GM18861 (cell line): ENCODE results near the gene RGS3.

ENCODE experiments used
- ATAC-seq: cut with Tn5 transposase; IDR thresholded peaks from one replicate; pipeline ENCODE4 v1.9.1; 2021; ENCODE audit not compliant: unreplicated experiment

RGS3 gene

DNA sequence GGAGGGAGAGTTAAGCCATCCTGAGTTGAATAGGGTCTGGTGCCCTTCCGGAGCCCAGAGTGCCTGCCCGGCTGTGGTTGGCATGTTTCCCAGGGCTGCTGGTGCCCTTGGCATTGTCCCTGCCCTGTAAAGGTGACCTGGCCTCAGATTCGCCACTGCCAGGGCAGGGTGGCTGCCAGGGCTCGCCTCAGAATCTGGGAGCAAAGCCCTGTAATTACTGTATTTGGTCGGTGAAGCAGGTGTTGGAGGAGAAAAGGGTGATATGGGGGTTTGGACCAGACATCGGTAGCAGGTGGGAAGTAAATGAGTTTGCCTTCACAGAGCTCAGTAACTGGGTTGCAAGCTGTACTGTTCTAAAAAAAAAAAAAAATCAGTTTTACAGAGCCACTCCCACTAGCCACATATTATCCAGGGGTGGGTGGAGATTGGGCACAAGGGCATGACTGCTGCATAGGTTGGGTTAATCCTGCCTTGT lies 47.6 kb downstream of the RGS3 start:
- ATAC-seq = no peak

DNA sequence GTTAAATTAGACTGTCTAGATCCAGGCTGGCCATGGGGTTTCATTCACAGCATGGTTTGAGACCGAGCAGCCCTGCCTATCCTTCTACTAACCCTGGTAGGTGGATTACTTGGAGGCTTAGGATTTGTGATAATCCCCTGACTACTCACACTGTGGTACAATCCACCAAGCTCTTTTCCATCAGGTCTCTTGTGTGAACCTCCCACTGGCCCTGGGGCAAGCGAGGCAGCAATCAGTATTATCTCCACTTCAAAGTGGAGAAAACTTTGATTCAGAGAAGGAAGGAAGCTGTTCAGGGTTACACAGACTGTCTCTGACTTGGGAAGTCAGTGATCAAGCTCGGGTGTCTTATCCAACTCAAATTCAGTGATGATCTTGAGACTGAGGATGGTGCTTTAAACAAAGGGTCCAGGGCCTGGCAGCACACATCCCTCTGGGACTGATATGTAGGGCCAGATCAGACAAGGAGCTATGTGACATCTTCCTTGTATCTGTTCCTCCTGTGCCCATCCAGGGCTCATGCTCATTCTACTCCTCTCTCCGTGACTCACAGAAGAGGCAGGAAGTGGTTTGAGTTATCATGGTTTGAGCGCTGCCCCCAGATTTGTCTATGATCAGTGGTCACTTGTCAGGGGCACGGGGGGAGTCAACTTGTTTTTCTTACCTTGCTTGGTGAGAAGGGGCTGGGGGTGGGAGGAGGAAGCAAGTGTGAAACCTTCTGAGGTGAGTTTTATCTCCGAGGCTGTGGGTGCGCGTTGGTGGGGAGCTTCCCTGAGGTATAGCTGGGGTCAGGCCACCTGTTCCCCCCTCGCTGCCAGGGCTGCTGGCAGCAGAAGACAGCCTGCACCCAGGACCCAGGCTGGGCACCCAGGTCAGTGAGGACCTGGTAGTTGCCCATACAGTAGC lies 48.6 kb downstream of the RGS3 start:
- peak; percentile 41 for ATAC-seq

DNA sequence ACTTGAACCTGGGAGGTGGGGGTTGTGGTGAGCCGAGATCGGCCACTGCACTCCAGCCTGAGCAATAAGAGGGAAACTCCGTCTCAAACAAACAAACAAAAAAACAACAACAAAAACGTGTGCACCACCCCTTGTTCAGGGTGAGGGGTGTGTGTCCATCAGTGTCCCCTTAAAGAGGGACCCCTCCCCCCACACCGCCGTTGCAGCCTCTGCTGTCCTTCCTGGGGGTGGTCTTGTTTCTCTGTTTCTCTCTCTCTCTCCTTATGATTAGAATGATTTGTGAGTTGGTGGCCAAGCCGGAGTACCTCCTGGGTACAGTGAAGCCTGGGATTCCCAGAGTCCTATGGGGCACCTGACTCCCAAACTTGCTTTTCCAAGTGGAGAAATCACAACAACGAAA lies 49.6 kb downstream of the RGS3 start:
- ATAC-seq = no peak

DNA sequence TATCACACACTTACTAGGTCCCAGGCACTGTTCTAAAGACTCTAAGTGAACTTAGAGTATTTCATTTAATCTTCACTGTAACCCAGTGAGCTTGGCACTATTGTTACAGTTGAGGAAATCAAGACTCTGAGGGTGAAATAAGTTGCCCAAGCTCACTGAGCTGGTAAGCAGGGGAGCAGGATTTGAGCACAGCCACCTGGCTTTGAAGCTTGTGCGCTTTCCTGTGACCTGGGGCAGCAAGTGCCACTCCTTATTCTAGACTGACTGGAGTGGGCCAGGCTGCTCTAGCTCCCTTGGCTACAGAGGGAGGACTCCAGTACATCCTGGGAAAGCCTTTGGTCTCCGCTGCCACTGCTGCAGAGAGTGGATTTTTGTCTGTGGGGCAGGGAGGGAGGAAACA lies 50.0 kb downstream of the RGS3 start:
- ATAC-seq = no peak

DNA sequence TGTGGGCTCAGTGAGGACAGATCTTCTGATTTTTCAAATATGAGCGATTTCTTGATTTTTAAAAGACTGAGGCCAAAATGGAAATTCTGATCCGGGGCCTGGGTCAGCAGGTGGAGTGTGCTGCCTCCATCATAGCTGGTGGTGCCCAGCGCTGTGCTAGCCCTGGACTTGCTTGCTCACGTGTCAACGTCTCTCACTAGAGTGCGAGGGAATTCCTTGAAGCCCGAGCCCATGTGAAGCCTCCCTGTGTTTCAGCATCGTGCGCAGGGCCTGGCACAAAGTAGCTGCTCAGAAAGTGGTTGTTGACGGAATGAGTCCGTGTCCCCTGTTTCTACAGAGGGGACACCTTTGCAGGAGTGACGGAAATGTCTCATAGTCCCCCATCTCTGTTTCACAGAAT lies 50.5 kb downstream of the RGS3 start:
- no peak for ATAC-seq

DNA sequence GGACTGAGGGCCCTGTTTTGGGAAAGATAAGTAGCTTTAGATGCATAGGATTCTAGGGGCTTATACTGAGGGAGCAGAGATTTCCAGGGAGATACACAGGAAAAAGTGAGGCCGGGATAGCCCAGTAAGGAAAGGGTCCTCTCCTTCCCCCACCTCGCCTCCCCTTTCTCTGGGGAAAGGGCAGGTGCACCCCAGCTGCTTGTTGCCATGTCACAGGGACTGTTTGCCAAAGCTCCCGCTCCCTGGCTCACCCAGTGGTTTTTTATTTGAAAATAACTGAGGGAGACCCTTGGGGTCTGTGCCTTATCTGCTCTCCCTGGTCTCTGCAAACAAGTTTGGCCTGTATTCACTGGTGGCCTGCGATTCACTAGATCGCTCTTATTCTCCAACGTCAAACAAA lies 51.2 kb downstream of the RGS3 start:
- ATAC-seq = no peak

DNA sequence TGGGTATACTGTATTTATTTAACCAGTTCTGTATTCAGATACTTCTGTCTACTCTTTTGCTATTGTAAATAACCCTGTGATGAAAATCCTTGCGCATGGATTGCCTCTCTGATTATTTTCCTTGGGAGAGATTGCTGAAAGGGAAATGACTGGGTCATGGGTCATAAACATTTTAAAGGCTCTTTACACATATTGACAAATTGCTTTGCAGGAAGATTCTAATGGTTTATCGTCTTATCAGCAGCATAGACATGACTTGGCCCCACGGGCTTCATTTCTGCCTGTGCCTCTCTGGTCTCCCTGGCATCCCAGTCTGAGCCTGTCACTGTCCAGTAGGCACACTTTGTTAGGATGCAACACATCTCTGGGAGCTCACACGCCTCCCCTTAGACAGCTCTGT lies 52.3 kb downstream of the RGS3 start:
- ATAC-seq = no peak

DNA sequence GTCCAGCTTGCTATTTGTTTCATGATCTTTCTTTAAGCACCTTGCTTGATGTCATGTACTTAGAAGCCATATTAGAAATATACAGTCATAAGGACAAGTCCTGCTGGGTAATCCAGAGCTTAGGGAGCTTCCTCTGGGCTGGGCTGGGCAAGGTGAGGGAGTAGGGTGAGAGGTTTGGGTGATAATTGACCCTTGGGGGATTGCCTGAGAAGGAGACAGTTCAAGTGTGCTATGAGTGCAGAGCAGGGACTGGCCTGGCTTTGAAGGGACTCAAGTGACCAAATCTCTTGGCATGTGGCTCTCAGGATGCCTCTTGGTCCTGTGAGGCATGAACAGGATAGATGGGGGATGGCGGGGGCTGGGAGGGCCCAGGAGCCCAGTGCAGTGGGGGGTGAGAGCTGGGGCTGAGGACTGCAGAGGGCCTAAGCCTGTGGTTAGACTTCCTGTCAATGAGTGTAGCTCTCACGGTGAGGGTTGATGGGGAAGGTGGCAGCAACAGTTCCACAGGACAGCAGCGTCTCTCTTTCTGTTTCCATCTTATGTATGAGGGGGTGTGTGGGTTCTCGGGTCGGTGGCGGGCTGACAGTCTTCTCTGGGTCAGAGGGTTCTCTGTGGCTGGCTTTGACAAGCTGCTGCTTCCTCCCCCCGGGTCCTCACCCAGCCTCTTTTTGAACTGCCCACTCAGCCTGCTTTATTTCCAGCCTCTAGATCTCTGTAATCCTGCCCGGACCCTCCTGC lies 53.5 kb downstream of the RGS3 start:
- ATAC-seq = peak; percentile 81

DNA sequence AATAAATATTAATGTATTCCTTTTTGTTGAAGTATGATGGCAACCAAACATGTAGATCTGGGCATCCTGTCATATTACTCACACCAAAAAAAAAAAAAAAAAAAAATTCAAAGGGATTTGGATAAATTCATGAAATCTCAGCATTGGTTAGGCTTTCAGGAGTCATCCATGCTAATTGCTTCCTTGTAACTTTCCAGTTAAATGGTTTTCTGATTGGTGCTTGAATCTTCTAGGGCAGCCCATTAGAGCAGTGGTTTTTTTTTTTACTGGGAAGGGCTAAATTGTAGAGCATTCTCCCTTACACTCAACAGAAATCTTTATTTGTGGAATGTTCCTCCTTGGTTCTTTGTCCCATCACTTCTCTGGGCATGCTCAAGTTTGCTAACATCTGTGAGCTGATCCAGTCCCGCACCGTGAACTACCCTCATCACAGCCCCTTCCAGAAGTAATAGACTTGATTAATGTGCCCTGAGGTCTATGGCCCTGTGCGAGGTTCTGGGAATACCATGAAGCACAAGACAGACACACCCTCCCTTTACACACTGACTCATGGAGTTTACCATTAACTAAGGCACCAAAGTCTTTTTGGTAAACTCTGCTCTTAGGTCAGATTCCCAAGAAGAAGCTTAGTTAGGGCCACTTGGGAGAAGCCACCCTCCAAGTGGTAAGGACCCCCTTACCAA lies 56.0 kb downstream of the RGS3 start:
- ATAC-seq = no peak

DNA sequence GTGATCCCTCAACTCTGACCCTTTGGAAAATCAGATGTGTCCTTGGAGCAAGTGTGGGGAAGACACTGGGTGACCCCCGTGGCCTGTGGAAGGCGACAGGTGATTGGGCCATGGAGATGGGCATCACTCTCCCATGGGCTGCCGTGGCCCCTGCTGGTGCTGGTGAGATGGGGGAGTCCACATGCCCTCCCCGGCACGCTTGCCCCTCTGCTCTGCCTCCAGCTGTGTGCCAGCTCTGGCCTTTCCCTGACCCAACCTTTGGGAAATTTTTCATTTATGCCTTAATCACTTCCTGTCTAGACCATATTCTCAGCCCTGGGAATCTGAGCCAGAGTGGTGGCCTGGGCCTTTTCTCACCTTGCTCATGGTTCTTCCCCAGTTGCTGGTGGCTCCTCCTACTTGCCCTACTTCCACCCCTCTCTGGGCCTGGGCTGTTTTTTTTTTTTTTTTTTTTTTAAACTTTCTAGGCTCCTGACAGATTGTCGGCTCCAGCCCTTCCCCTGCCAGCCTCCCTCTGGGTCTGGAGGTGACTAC lies 56.6 kb downstream of the RGS3 start:
- ATAC-seq = no peak

DNA sequence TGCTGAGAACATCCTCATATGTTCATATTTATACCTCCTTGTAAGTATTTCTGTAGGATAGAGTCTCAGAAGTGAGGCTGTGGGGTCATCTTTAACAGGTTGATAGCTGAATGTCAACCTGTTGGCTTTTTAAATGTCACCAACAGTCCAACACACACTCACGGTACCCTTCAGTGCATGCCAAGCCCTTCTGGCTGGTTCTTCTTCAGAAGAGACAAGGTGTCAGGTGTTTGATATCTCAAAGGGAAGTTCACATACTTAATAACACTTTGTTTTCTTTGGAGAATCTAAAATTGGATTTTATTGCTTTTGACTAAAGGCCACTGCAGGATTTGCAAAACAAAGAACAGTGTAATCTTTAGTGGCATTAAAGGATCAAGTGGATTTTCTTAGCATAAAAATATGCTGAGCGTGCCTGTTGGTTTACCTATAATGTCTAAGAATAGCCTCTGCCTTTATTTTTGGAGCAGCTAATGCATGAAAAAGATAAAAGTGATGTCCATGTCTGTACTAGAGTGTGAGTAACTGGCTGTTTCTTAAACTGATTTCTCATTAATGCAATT lies 58.2 kb downstream of the RGS3 start:
- no peak for ATAC-seq

DNA sequence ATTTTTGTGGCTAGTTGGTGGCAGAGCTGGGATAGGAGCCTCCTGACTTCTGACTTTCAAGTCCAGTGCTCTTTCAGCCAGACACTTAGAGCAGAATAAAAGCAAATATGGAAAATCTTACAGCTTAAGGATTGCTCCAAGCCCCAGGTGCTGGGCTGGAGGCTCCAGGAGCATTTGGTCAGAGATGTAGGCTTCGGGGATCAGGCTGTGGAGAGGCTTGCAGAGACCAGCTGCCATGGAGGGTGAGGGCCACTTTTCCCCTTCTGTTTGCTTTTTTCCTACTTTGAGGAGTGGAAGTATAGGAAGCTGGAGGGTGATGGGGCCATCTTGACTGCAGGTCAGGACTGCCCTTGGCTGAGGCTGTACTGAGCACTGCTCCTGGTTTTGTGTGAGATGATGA lies 58.9 kb downstream of the RGS3 start:
- ATAC-seq = no peak

DNA sequence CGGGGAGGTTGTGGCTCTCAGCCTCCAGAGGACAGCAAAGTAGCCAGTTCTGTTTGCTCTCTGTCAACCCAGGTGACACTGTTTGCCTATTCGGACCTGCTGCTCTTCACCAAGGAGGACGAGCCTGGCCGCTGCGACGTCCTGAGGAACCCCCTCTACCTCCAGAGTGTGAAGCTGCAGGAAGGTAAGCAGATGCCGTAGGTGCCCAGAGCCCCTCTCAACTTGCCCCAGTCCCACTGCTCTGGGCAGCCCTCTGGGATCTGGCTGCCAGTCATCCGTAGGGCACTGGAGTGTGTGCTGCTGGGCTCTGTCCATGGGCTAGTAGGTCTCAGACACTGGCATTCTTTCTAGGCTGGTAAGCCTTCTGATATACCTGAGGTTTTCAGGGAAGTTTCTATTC lies 59.3 kb downstream of the RGS3 start:
- ATAC-seq = no peak

DNA sequence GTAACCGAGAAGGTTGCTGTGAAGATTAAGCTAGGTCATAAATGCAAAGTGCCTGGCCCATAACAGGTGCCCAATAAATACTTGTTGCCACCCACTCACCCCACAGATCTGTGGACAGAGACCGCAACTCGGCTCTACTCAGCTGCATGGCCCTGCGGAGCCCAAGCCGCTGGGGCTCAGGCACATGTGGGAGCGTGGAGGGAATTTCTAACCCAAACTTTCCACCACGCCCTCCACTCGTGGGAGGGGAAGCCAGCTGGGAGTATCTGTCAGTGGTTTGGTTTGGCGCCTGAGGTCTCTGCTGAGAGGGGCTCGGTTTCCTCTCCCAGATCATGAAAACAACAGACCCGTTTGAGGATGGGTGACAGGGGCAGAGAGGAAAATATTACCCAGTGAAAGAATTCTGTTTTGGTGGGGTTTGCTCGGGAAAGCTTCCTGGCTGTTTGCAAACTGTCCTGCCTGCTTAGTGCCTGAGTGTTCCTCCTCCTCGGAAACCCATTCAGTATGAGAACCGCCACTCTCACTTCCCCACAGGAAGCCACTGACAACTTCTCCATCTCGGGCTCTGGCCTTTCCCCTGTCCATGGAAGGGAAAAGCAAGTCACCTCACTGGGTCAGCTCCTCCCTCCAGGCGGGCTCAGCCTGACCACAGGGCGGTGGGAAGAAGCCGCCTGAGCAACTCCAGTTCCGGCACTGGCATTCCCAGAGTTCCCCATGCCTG lies 60.1 kb downstream of the RGS3 start:
- peak; percentile 76 for ATAC-seq

DNA sequence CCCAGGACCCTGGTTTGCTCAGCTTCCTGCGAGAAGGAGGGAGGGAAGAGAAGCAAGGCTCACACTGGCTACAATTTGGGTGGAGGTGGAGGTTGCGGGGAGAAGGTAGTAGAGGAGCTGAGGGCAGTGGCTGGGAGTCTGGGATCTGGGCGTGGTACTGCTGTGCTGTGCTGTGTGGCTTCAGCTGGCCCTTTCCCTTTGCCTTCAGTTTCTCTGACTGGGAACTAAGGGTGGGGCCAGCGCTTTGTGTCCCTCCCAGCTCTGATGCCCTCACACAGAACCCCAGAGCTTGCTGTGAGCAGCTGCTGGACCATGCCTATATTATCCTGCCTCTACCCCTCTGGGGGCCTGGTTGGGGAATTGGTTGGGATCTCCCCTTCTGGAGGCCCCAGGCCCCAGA lies 60.9 kb downstream of the RGS3 start:
- ATAC-seq = no peak

DNA sequence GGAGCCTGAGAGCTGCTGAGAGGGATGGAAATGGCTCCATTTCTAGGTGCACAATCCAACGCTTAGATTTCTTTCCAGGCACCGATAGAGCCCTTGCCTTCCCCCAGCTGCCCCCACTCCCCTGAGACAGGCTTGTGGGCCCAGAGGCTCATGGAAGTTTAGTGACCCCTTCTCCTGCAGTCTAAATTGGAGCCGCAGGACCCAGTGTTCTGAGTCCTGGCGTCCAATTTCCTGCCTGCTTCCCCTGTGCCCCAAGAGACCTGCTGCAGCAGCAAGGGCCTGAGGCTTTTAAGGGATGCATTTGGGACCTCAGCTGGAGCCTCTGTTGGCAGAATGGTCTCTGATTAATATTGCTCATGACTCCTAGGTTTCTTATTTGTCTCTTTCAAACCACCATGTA lies 61.7 kb downstream of the RGS3 start:
- ATAC-seq = no peak

DNA sequence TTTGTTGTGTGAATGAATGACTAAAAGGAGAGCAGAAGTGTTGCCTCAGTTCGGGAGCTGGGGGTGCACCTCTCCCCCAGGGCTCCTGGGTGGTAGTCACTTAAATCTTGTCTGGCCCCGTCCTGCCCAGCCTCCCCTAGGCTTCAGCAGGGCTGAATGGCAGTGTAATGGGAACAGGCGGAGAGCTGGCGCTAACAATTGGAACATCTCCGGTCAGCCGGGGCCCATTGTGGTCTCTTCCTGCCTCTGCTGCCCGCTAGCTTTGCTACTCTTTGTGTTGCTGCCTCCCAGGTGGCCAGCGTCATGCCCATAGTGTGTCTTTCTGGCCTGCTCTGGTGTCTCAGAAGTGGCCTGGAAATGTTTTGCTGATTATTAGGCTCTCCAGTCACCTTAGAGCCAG lies 62.3 kb downstream of the RGS3 start:
- ATAC-seq = no peak

DNA sequence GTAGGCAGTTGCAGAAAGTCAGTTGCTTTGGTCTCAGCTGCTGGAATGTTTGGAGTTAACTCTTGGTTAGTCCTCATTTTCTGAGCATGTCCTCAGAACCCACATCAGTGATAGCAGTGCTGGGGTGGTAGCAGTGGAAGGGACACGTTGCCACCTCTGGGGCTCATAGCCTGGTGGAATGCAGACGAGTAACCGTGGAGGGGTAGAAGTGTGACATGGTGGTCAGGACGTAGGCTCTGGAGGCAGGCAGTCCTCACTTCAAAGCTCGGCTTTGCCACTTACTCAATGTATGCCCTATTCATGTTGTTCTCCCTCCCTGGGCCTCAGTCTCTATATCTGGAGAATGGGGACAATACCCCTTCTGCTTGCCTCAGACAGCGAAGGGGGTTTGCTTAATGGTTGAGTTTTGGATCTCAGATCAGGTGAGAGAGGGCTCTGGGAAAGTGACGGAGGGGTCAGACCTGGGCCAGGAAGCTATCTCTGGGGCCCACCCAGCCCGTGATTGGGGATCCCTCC lies 62.8 kb downstream of the RGS3 start:
- ATAC-seq = no peak

DNA sequence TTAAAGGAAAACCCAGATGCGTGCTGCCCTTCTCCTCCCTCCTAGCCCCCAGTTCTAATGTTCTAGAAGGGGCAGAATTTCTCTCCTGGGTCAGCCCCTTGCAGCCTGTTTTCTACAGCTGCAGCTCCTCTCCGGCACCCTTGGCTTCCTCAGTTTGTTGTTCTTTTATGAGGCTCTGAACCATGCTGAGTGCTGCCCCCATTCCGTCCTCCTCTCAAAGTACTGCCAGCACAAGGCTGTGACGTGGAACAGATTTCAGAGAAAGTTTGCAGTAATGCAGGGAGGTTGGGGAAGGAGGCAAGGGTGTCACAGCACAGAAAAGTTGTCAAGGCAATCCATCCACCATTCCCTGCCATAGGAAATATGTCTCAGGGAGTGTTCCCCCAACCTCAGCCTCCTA lies 63.3 kb downstream of the RGS3 start:
- ATAC-seq = no peak

DNA sequence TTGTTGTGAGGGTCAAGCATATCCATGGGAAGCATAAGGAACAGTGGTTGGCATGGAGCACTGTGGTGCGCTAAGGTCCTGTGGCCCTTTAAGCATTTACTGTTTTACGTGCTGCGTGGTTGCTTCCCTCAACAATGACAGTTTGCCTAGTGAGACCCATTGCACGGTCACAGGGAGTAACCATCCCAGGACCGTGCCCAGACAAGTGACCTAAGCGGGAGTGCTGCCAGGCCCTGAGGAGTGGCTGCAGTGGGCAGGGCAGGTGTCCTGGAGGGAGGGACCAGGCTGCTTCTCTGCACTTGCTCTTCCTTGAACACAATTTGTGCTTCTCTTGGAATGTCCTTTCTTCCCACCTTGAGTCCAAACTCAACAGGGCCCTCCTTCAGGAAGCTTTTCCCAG lies 64.6 kb downstream of the RGS3 start:
- ATAC-seq = no peak
